Left ventricle myocardium superior (tissue), 1 donor: ENCODE measurements around the gene CCDC28B. TPM values are rescaled to one million over a fixed set of nuclear protein-coding genes. Genes with fewer than 3 reads are reported as not detected.

Experiments
- ATAC-seq: fragments of 200-7000 bp; cut with Tn5 transposase; one replicate; pipeline ENCODE4 v1.9.1; 2020; ENCODE audit warnings: mild to moderate bottlenecking, moderate library complexity
- DNase-seq: peaks from one replicate; pipeline ENCODE4 v3.0.0-alpha.2; 2020
- intact Hi-C: fragments of 100-400 bp; cut with micrococcal nuclease; formaldehyde crosslinking; loops from one replicate; pipeline ENCODE4 v1.11.0; 2022
- total RNA-seq: library from RNA; stranded (reverse); fragmentation: NEBNext Ultra II Directional; extraction: Animal tissue kit (Norgen Biotek cat#: 25700); gene quantifications from one replicate; pipeline ENCODE4 v1.2.1, GENCODE V29; 2021
- donor health status: DM: no; HTN: yes; CAD: no; lungs with severe emphysema.

The CCDC28B gene
- total RNA-seq, 1 donor from 2014 or later = 33.2 TPM

DNA sequence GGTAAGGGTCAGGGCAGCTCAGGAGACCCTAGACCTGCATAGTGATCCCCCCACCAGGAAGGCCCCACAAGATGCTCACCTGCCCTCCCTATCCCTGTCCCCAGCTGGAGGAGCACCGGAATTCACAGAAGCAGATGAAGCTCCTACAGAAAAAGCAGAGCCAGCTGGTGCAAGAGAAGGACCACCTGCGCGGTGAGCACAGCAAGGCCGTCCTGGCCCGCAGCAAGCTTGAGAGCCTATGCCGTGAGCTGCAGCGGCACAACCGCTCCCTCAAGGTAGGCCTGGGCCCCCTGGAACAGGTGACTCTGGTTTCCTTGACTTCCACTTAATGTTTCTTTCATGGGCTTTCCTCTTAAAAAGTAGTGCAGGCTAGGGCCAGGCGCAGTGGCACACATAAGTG lies 12.5 kb upstream of the CCDC28B start:
- intact Hi-C loops = no loop called here
- no peak for ATAC-seq
- no peak for DNase-seq

DNA sequence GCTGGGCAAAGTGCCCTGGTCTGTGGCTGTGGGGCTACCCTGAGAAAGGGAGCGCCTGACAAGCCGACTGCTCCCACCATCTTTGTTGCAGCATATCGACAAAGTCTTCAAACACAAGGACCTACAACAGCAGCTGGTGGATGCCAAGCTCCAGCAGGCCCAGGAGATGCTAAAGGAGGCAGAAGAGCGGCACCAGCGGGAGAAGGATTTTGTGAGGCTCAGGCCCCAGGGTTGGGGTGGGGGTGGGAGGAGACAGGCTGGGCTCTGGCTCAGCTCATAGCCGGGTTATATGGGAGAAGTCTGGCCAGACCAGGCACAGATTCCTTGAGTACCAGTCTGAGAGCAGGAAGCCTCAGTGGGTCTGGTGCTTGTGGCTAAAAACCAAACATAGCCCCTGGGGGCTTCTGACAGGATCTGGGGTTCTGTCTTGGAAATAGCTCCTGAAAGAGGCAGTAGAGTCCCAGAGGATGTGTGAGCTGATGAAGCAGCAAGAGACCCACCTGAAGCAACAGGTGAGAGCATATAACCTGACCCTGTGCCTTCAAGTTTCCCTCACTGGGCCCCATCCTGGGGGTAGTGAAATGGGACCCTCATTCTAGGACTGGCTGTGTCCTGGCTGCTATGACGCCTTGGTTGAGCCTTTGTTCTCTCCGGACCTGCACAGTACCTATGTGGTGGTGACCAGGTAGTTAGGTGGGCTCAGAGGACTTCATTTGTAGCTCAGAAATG lies 8.0 kb upstream of the CCDC28B start:
- intact Hi-C loops = no loop called here
- DNase-seq = no peak
- no peak for ATAC-seq

DNA sequence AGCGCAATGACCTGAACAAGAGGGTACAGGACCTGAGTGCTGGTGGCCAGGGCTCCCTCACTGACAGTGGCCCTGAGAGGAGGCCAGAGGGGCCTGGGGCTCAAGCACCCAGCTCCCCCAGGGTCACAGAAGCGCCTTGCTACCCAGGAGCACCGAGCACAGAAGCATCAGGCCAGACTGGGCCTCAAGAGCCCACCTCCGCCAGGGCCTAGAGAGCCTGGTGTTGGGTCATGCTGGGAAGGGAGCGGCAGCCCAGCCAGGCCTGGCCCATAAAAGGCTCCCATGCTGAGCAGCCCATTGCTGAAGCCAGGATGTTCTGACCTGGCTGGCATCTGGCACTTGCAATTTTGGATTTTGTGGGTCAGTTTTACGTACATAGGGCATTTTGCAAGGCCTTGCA lies 5.4 kb upstream of the CCDC28B start:
- ATAC-seq = no peak
- no peak for DNase-seq
- intact Hi-C loops = no loop called here

DNA sequence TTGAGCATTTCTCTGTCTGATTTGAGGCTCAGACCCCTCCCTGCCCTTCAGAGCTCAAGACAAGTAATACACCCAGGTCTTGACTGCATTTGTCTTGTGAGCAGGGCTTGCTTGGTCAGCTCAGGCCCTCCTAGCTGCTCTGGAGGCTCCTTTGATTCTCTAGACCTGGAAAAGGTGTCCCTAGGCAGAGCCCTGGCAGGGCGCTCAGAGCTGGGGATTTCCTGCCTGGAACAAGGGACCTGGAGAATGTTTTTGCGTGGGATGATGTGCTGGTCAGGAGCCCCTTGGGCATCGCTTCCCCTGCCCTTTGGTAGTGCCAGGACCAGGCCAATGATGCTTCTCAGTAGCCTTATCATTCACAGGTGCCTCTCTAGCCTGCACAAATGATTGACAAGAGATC lies 4.9 kb upstream of the CCDC28B start:
- no peak for ATAC-seq
- intact Hi-C loops = no loop called here
- no peak for DNase-seq

DNA sequence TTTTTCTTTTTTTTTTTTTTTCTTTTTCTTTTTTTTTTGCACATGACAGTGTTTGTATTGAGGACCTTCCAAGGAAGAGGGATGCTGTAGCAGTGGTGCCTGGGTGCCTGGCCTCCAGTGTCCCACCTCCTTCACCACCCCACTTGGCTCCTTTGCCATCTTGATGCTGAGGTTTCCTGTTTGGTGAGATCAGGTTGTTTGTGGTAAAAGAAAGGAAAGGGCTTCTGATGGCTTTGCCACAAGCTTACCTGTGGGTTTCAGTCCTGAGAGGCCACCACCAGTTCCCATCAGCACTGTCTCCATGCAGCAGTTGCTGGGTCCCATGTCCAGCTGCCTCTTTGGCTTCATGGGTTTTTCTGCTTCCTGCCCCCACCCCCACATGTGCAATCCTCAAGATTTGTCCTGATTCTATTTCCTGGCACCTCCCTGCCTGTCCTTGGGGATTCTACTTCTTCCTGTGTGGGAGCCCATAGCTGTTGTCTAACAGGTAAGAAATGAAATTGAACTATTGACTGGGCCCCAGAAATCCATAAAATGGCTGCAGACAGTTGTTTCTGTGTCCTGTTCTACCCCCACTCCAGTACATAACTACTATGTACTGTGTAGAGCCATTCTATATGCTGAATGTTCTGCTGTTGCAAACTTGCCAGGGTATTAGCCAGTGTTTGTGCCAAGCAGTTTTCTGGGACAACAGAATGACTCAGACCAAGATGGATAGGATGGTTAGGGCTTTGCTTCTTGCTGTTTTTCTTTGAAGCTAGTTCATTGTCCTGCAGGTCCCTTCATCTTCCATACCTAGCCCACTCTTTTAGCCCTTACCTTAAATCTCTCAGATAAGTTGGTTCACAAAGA lies 4.2 kb upstream of the CCDC28B start:
- no peak for DNase-seq
- intact Hi-C loops = no loop called here
- ATAC-seq = no peak

DNA sequence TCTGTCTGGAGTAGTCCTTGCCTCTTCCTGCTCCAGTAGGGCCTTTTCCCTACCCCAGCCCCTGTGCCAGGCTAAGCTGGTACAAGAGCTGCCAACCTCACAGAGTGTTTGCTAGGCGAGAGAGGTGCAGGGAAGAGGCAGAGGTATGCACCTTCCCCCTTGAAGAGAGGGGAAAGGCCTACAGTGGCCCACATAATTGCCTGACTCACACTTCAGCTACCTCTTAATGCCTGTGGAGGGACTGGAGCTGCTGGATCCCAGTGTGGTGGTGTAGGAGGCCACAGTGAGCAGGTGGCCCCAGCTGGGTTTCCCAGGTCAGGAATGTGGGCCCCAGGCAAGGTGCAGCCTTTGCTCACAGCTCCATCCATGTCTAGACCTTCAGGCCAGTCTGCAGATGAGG lies 3.3 kb upstream of the CCDC28B start:
- ATAC-seq (no peak), DNase-seq (no peak)
- intact Hi-C loops = no loop called here

DNA sequence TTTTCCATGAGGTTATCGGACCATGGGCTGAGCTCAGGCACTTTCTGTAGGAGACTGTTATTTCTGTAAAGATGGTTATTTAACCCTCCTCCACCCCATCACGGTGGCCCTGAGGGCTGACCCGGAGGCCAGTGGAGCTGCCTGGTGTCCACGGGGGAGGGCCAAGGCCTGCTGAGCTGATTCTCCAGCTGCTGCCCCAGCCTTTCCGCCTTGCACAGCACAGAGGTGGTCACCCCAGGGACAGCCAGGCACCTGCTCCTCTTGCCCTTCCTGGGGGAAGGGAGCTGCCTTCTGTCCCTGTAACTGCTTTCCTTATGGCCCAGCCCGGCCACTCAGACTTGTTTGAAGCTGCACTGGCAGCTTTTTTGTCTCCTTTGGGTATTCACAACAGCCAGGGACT lies 2.6 kb upstream of the CCDC28B start:
- DNase-seq = no peak
- ATAC-seq = no peak
- intact Hi-C loops = no loop called here

DNA sequence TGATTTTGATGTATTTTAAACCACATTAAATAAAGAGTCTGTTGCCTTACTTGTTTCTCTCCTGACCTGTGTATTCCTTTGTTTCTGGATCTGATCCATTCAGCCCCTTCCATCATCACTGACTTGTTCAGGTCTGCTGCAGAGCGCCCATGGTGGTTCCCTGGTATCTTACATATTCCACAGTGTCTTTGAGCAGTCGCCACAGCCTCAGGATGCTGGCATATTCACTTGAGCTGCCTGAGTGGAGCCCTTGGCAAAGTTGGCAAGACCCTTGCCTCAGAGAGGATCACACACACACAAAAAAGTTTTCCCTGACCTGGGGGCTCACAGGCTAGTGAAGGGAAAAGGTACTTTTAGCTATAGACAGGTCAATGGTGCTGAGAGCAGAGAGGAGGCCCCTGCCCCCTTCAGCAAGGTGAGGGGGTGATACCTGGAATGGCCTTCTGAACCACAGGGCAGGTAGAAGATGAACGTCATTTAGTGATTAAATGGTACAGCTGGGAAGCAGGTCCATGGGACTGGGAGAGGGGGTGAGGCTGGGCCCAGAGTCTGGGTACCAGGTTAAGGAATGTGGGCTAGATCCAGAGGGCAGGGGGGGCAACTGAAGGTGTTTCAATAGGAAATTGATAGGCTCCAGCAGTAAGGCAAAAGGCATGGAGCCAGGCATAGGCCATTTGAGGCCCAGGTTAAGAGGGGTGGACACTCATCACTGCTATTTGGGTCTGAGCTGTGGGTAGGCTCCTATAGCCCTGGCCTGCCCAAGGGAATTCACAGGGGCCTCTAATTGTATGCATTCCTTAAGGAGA lies 2.0 kb upstream of the CCDC28B start:
- DNase-seq = no peak
- intact Hi-C loops = no loop called here
- no peak for ATAC-seq

DNA sequence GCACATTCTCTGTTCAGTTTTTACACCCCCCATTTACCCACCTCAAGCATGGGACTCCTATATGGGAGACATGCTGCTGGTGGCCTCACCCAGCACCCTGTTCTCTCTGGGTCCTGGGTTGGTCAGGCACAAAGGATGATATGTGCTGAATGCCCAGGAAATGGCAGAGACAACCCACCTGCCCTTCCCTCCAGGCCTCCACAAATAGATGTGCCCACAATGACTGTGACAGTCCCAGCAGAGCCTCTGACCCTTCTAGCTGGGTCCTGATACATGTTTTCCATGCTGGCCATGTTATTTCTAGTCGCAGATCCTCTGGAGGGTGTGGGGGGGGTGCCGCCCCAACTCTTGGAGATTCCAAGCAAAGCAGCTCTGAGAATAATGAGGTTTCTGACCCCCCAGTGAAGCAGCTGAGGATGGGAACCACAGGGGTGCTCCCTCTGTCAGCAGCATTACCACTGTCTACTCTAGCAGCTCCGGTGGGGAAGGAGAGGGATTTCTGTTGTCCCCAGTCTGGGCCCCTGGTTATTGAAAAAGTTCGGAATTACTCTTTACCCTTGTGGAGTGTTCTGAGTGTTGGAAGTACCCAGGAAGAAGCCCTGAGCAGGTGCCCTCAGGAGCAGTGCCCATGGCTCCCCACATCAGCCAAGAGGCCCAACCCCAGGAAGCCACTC lies 1.2 kb upstream of the CCDC28B start:
- intact Hi-C loops = no loop called here
- DNase-seq (no peak), ATAC-seq (no peak)

DNA sequence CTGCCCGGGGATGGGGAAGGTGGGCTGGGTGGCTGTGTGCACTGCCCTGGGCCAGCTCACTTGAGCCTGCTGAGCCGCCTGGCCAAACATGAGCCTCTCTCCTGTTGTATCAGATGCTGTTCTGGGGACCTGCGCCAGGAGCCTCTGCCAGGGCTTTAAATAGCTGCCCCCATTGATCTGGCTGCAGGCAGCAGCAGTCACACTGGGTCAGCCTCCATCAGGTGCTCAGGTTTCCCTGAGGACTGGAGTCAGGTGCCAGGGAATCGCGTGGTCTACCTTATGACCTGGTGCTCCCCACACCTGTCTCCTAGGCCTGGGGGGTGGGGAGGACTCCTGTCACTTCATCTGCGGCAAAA lies 700 bp upstream of the CCDC28B start:
- ATAC-seq (peak; percentile 75), DNase-seq (peak; percentile 87)
- intact Hi-C loops = no loop called here

DNA sequence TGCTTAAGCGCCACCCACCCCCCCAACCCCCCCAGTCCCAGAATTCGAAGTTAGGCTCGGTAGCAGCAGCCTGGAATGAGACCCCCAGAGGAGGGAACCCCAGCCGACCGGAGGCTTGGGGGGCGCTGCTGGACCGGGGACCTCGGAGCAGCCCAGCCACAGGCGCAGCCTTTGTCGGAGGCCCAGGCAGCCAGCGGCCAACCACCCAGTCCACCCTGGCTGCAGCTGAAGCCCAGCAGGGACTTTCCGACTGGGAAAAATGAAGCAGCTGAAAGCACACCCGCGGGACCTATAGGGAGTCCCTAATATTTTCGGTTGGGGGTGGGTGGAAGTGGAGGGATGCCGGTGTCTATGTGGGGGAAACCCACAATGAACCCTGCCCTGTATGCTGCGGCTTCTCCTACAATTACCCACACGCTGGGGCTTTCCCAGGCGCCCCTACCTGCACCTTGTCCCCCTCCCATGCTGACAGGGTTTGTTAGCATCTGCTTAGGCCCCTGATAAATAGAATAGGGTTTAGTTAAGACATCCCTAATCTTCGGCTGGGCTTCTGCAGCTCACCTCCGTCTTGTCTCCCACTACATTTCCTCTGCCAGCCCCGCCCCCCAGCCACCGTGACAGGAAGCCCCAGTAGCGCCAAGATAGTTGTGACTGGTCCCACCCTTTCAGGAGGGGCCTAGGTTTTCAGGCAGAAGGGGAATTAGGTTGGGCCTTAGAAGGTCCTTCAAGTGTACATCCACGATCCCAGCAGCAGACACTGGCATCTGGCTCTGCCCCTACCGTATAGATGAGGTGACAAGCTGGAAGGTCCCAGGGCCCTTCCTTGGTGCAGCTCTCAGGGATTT lies 838 bp downstream of the CCDC28B start:
- intact Hi-C loops = no loop called here
- peak; percentile 80 for DNase-seq

DNA sequence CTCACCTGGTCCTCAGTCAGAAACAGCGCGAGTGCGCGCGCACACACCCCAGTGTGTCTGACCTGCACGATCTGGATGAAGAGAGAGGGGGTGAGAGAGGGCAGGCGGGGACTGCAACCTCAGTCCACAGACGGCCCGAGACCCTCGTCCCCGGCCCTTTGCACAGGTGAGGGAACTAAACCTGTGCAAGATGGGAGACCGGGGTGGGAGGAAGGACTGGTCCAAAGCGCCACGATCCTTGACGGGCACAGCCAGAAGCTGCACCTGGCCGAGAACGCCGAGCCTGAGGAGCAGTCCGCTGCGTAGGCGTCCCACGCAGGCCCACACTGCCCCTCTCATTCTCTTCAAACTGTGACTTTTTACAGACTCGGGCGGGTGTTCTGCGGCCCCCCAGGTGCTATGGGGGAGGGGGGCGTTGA lies 4.6 kb downstream of the CCDC28B start:
- ATAC-seq (no peak), DNase-seq (no peak)
- intact Hi-C loops = no loop called here

More for the DNA sequence above, 838 bp downstream of the CCDC28B start:
- ATAC-seq = peak; percentile 55

DNA sequence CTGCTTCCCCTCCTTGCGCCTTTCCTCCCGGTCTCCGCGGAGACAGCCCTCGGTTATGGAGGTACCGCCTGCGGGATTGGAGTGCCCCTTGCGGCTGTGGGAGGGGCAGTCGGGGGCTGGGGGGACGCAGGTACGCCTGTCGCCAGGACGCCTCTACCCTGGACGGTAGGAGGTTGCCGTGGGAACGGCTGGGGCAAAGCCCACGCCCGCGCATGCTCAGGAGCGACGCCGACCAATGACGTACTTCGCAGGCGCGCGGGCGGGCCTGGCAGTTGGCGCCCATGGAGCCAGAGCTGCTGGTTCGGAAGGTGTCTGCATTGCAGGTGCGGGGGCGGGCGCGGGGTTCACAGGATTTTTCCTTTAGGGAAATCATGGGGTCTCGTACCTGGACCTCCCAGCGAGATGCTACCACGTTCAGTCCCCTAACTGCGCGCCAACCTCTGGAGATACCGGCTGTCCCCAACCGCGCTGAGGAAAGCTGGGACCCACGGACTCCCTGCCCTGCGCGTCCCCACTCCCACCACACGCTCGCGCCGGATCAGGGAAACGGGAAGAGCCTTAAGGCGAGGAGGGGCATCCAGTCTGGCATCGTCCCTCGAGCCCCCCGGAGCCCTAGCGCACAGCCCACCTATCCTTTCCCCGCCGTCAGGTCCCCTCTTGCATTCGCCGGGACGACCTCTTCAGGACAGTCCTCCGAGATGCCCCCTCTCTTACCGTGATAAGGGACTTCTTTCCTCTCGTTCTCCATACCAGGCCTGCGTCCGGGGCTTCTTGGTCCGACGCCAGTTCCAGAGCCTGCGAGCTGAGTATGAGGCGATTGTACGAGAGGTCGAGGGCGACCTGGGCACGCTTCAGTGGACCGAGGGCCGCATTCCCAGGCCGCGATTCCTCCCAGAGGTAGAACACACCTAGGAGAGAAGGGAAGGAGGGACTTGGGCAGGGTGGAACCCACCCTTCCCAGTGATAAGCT lies 5.3 kb downstream of the CCDC28B start, which contains the start of gene IQCC:
TSS of gene IQCC (plus strand) at position 271 of the 970 bp plus-strand sequence. CDS start at position 282, 11 bp downstream.
- peak; percentile 92 for DNase-seq
- intact Hi-C loops = no loop called here
- ATAC-seq = peak; percentile 76

DNA sequence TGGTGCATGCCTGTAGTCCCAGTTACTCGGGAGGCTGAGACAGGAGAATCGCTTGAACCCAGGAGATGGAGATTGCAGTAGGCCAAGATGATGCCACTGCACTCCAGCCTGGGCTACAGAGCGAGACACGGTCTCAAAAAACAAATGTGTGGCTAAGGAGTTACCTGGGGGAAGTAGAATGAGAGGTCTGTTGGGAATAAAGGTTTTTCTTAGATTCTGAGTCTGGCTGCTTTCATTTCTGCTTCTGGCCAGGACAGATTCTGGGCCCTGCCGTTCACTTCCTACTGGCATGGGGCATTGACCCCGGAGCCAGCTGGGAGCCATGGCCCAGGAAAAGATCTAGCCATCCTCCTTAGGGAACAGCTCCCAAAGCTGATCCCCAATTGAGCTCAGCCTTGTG lies 8.1 kb downstream of the CCDC28B start:
- DNase-seq (no peak), ATAC-seq (no peak)
- intact Hi-C loops = no loop called here

DNA sequence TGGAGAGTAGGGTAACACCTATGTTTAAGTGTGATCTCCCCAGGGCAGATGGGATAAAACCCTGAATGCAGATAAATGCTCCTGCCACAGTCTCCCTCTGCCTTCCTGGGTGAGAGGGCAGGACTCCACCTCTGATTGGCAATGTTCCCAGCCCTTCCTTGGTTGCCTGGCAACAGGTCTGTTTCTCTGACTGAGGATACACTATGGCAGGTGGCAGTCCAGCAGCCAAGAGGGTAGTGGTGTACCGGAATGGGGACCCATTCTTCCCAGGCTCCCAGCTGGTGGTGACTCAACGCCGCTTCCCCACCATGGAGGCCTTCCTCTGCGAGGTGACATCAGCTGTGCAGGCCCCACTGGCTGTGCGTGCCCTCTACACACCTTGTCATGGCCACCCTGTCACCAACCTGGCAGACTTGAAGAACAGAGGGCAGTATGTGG lies 8.5 kb downstream of the CCDC28B start, which contains the start of gene DCDC2B:
TSS of gene DCDC2B (plus strand) at position 199 of the 438 bp plus-strand sequence. CDS start at position 204, 5 bp downstream.
- intact Hi-C loops = no loop called here
- ATAC-seq (peak; percentile 14), DNase-seq (peak; percentile 44)

DNA sequence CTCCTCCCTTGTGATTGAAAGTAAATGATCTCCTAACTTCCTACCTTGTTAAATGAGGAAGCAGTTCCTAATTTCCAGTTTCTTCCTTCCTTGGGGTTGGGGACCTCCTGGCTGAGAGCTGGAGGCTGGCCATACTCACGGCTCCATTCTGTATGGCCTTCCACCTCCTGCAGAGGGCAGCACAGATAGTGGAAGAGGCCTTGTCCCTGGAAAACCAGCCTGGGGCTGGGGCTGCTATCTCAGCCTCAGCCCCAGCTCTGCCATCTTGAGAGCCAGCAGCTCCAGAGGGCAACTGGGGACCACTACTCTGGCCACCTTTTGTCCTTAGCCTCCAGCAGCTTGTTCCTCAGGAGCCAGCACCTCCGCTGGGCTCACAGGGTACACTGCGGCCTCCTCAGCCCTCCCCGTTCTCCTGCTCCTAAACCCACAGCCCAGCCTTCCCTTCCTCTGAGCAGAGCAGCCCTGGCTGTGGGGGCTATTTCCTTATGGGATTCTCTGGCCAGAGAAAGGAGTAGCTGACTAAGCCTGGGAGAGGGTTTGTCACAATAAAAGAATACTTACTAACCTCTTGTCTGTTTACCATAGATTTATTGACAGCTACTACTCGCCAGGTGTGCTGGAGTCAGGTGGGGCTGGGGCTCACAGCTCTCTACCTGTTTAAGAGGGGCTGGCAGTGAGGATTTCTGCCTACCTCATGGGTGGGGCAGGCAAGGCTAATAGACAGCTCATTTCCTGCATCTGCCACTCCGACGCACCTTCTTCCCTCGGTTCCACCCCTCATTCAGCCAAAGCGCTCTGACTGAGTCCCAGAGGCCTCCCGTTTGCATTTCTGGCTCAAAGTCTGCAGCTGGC lies 15.5 kb downstream of the CCDC28B start:
- DNase-seq (peak; percentile 61), ATAC-seq (peak; percentile 75)
- intact Hi-C loops = no loop called here
